PFSK-1 (cell line): Measurements from ENCODE around the gene TPSG1.

Experiments used
- FOXP2 ChIP-seq: optimal IDR thresholded peaks from 2 replicates; pipeline ENCODE3; 2011; ENCODE audit warnings: borderline replicate concordance, control low read depth, inconsistent platforms; ENCODE audit not compliant: insufficient read depth; ENCODE audit errors: extremely low read length, extremely low read depth
- POLR2AphosphoS5 ChIP-seq: IDR thresholded peaks from 2 replicates; pipeline ENCODE4 v1.6.1; 2012; ENCODE audit warnings: low read depth, mild to moderate bottlenecking, control low read depth, low read length, moderate library complexity
- SIN3A ChIP-seq: IDR thresholded peaks from 2 replicates; pipeline ENCODE4 v1.6.1; 2012; ENCODE audit warnings: mild to moderate bottlenecking, low read length, moderate library complexity, borderline replicate concordance; ENCODE audit not compliant: insufficient read depth
- TAF1 ChIP-seq: IDR thresholded peaks from 2 replicates; pipeline ENCODE4 v1.6.1; 2012; ENCODE audit warnings: low read length, control low read depth, borderline replicate concordance; ENCODE audit not compliant: insufficient read depth
- TF ChIP-seq, protein P1 (sequence below), 2 experiments: IDR thresholded peaks; 2 replicates each; pipeline versions ENCODE4 v1.6.1 to v1.8.0; 2011 to 2012; ENCODE audit warnings: low read depth in 2 of 2, low read length in 2 of 2, control low read depth in 1 of 2, inconsistent platforms in 1 of 2, mild to moderate bottlenecking in 1 of 2, moderate library complexity in 1 of 2; ENCODE audit not compliant: insufficient read depth in 1 of 2

TPSG1 gene

DNA sequence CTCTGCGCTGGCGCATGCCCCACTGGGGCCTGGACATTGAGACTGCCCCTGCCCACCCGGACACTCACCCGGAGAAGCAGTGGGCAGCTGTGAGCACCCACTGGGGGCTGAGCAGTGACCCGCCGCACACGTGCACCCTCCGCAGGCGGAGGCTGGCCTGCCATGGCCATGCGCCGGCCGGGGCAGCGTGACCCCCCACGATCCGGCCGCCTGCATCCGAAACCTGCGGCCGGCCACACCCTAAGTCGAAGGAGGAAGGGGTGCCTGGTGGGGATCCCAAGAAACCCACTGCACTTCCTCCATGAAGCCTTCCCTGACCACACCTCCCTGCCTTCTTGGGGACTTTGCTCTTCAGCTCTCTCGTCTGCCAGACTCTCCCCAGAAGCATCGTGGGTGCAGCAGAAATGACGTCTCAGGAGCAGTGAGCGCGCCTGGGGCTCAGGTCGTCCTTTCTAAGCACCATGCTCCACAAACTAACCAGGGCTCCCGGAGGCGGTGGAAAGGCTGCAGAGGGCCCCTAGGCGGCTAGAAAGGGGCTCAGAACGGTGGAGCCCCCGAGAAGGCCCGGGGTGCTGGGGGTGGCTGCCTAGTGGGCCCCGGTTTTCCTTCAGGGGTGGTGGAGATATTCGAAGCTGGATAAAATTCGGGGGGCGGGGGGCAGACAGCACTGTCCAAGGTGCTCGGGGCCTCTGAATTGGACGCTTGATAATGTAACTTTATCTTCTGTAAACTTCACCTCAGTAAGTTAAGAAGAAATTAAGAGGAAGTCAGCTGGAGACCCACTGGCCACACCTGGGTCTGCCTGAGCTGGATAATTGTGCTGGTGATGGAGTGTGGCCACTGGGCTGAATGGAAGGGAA is 1.5 kb downstream of the TPSG1 start:
- TF ChIP-seq POLR2AphosphoS5 (no peak), SIN3A (no peak), TAF1 (no peak), FOXP2 (no peak)
- TF ChIP-seq, protein P1, sequence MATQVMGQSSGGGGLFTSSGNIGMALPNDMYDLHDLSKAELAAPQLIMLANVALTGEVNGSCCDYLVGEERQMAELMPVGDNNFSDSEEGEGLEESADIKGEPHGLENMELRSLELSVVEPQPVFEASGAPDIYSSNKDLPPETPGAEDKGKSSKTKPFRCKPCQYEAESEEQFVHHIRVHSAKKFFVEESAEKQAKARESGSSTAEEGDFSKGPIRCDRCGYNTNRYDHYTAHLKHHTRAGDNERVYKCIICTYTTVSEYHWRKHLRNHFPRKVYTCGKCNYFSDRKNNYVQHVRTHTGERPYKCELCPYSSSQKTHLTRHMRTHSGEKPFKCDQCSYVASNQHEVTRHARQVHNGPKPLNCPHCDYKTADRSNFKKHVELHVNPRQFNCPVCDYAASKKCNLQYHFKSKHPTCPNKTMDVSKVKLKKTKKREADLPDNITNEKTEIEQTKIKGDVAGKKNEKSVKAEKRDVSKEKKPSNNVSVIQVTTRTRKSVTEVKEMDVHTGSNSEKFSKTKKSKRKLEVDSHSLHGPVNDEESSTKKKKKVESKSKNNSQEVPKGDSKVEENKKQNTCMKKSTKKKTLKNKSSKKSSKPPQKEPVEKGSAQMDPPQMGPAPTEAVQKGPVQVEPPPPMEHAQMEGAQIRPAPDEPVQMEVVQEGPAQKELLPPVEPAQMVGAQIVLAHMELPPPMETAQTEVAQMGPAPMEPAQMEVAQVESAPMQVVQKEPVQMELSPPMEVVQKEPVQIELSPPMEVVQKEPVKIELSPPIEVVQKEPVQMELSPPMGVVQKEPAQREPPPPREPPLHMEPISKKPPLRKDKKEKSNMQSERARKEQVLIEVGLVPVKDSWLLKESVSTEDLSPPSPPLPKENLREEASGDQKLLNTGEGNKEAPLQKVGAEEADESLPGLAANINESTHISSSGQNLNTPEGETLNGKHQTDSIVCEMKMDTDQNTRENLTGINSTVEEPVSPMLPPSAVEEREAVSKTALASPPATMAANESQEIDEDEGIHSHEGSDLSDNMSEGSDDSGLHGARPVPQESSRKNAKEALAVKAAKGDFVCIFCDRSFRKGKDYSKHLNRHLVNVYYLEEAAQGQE (IDR thresholded peaks at IDR 0.05; ENCODE audit: insufficient read depth in 1 of 2, low read depth in 2 of 2, low read length in 2 of 2) = no peak

DNA sequence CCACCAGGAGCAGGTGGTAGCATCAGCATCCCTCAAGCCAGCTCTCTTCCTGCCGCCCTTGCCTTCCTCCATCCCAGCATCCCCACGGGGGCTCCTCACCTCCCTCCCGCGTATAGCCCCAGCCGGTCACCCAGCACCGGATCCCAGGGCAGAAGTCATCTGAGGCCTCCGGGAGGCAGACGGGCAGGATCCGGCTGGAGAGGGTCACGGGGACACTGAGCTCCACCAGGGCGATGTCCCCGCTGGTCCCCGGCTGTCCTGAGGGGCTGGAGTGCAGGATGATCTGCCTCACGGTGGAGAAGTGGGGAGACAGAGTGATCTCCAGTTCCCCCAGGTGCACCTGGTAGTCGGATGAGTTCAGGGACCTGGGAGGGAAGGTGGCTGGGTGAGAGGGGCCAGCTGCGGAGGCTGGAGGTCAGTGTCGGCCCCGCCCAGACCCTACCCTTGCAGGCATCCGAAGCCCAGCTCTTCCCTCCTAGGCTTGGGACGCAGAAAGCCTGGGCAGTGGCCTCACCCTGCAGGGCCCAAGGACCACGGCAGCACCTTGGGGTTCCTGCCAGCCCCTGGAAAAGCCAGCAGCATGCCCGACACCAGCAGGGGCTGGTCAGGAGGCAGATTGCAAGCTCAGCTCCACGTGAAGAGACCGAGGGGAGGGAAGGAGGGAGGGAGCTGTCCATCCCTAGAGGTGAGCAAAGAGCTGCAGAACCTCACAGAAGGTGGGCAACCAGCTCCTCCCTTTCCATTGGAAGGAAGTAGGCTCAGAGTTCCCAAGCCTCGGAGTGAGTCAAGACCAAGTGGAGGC is 2.3 kb downstream of the TPSG1 start:
- no peak for TF ChIP-seq POLR2AphosphoS5
- no peak for TF ChIP-seq SIN3A
- TF ChIP-seq TAF1 = no peak
- TF ChIP-seq FOXP2 = no peak
- TF ChIP-seq, protein P1 (IDR thresholded peaks at IDR 0.05; ENCODE audit: insufficient read depth in 1 of 2, low read depth in 2 of 2, low read length in 2 of 2) = no peak; a peak in 1 of 4 replicates

DNA sequence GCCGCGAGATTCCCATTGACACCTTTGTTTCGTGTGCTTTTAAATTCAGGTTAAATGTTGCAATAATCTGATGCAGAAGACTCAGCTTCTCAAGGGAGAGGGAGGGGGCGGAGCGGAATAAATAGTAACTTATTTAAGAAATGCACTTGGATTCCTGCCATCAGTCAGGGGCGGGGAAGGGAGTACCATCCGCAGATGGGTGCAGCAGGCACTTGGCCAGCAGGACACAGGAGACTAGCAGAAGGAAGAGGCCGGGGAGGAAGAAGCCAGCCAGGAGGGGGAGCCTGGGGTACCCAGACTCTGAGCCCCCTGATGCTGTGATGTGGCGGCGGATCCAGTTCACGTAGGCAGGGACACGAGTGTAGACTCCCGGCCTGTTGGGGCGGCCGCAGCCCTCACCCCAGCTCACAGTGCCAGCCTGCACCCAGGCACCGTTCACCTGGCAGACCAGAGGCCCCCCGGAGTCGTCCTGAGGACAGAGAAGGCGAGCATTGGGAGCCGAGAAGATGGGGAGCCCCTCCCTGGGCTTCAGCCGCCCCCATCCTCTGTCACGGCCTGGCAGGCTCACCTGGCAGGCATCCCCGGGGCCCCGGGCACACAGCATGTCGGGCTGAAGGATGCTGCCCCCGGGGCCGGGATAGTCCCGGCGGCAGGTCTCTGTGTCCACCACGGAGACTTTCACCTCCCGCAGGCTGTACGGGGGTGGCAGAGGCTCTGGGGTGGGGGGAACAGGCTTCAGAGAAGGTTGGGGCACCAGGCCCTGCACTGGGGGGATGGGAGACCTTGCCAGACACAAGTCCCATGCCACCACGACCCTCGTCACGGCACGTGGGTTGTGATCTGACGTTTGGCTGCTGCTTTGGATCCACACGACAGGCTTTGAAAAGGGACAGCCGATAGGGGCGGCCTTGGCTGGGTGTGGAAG is 3.2 kb downstream of the TPSG1 start:
- no peak for TF ChIP-seq SIN3A
- no peak for TF ChIP-seq POLR2AphosphoS5
- TF ChIP-seq FOXP2 = no peak
- no peak for TF ChIP-seq TAF1
- TF ChIP-seq, protein P1 (IDR thresholded peaks at IDR 0.05; ENCODE audit: insufficient read depth in 1 of 2, low read depth in 2 of 2, low read length in 2 of 2) = no peak

DNA sequence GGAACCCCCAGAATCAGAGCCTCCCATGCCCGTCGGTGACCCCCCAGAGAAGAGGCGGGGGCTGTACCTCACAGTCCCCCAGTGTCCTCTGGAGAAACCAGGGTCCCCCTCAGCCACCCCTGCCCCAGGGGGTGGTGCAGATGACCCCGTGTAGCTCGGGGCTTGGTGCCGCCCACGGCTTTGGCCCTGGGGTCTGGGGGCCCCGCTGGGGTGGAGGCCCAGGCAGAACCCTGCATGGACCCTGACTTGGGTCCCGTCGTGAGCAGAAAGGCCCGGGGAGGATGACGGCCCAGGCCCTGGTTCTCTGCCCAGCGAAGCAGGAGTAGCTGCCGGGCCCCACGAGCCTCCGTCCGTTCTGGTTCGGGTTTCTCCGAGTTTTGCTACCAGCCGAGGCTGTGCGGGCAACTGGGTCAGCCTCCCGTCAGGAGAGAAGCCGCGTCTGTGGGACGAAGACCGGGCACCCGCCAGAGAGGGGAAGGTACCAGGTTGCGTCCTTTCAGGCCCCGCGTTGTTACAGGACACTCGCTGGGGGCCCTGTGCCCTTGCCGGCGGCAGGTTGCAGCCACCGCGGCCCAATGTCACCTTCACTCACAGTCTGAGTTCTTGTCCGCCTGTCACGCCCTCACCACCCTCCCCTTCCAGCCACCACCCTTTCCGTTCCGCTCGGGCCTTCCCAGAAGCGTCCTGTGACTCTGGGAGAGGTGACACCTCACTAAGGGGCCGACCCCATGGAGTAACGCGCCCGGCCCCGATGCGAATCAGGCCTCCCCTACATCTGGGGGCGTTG is 4.0 kb downstream of the TPSG1 start:
- no peak for TF ChIP-seq POLR2AphosphoS5
- TF ChIP-seq, protein P1 (IDR thresholded peaks at IDR 0.05; ENCODE audit: insufficient read depth in 1 of 2, low read depth in 2 of 2, low read length in 2 of 2) = no peak
- no peak for TF ChIP-seq FOXP2
- no peak for TF ChIP-seq SIN3A
- no peak for TF ChIP-seq TAF1
